HepG2 (cell line): ENCODE results near the gene GPA33. TPM values are rescaled to one million over a fixed set of nuclear protein-coding genes. Genes with fewer than 3 reads are reported as not detected.

Experiments used
- ATAC-seq: fragments of 200-7000 bp; cut with Tn5 transposase; 3 replicates; pipeline ENCODE4 v1.9.1; 2020; ENCODE audit warnings: mild to moderate bottlenecking, moderate library complexity
- BruUV-seq: library from RNA; stranded (reverse); fragments of 400-500 nt; replicated peaks from 2 replicates; lab custom pipeline; 2021; lab: Mats Ljungman, UMichigan
- CTCF ChIA-PET: fragments of 300-600 bp; formaldehyde crosslinking; extraction: SDS; loops from one replicate; lab custom pipeline; 2021; ENCODE audit warnings: low total read pairs, inconsistent platforms, low intra/inter-chr PET ratio; lab: Yijun Ruan, JAX
- POLR2A ChIA-PET: fragments of 350-600 bp; sonication (Branson Sonifier 250); formaldehyde crosslinking; loops from one replicate; lab custom pipeline; 2020; ENCODE audit warnings: antibody characterized with exemption, inconsistent platforms; lab: Yijun Ruan, JAX
- DNase-seq: peaks from one replicate; pipeline ENCODE4 v3.0.0-alpha.2; 2015; ENCODE audit warnings: low spot score
- FAIRE-seq: peaks from 3 replicates; lab custom pipeline; 2011; peaks lifted over from hg19 to GRCh38; lab: Jason Lieb, UNC
- H2AFZ ChIP-seq: one replicate; pipeline ENCODE4 v1.6.1; 2011; ENCODE audit warnings: low read length, inconsistent platforms
- H3K27ac ChIP-seq: fragments of 300-600 bp; 3 replicates; pipeline ENCODE4 v1.8.0; 2011; ENCODE audit warnings: mixed run types, mild to moderate bottlenecking, mixed read lengths, low read length, inconsistent platforms; ENCODE audit not compliant: insufficient read depth; ENCODE audit errors: extremely low read length
- H3K27me3 ChIP-seq, 2 experiments: fragments of 200-600 bp in 1 of 2; 2 replicates in 1 of 2; 3 replicates in 1 of 2; pipeline versions ENCODE4 v1.6.0 to v1.8.0; 2011; ENCODE audit warnings: low read length in 2 of 2, mild to moderate bottlenecking in 2 of 2, moderate library complexity in 2 of 2, inconsistent platforms in 1 of 2; ENCODE audit not compliant: insufficient read depth in 2 of 2, control insufficient read depth in 1 of 2
- H3K36me3 ChIP-seq, 2 experiments: fragments of 200-600 bp in 1 of 2; replicated peaks in 1 of 2; 2 replicates in 1 of 2; 3 replicates in 1 of 2; pipeline versions ENCODE4 v1.5.1 to v1.8.0; 2011; ENCODE audit warnings: low read length in 2 of 2, inconsistent platforms in 1 of 2; ENCODE audit not compliant: insufficient read depth in 2 of 2, control insufficient read depth in 1 of 2
- H3K4me1 ChIP-seq: 2 replicates; pipeline ENCODE4 v1.5.1; 2012; ENCODE audit warnings: low read length, inconsistent platforms; ENCODE audit not compliant: insufficient read depth
- H3K4me2 ChIP-seq: 2 replicates; pipeline ENCODE4 v1.6.0; 2011; ENCODE audit warnings: low read depth, low read length, inconsistent platforms
- H3K4me3 ChIP-seq, 3 experiments: fragments of 200-600 bp in 1 of 3; sonication (generic), shearing (Covaris generic) in 1 of 3; replicated peaks in 1 of 3; 2 replicates each; pipeline ENCODE4 v1.5.1; 2011 to 2016; ENCODE audit warnings: low read length in 3 of 3, inconsistent platforms in 2 of 3, low read depth in 2 of 3, mild to moderate bottlenecking in 2 of 3, control low read depth in 1 of 3, mixed read lengths in 1 of 3; ENCODE audit not compliant: insufficient read depth in 1 of 3
- H3K79me2 ChIP-seq: one replicate; pipeline ENCODE4 v1.6.1; 2011; ENCODE audit warnings: low read length, inconsistent platforms; ENCODE audit not compliant: insufficient read depth
- H3K9ac ChIP-seq: 2 replicates; pipeline ENCODE4 v1.6.0; 2011; ENCODE audit warnings: mild to moderate bottlenecking, low read depth, low read length, inconsistent platforms; ENCODE audit not compliant: insufficient read depth
- H3K9me3 ChIP-seq: 2 replicates; pipeline ENCODE4 v1.5.1; 2012; ENCODE audit warnings: mild to moderate bottlenecking, low read length
- H4K20me1 ChIP-seq: 2 replicates; pipeline ENCODE4 v1.6.0; 2011; ENCODE audit warnings: inconsistent platforms, mild to moderate bottlenecking, low read length, moderate library complexity; ENCODE audit not compliant: insufficient read depth
- ARID3A ChIP-seq: IDR thresholded peaks from 2 replicates; pipeline ENCODE4 v1.6.1; 2012; ENCODE audit warnings: low read depth, low read length, improper control_type of control experiment
- CTCF ChIP-seq: sonication (generic); formaldehyde crosslinking; IDR thresholded peaks from 2 replicates; pipeline ENCODE4 v1.5.0; 2020; ENCODE audit warnings: mild to moderate bottlenecking, missing genetic modification reagents, moderate library complexity
- GZF1 ChIP-seq: sonication (generic); formaldehyde crosslinking; IDR thresholded peaks from 2 replicates; pipeline ENCODE4 v1.5.1; 2020; ENCODE audit warnings: mild to moderate bottlenecking, missing genetic modification reagents
- MTA3 ChIP-seq: sonication (generic); formaldehyde crosslinking; IDR thresholded peaks from 2 replicates; pipeline ENCODE4 v1.4.0; 2020; ENCODE audit warnings: missing genetic modification reagents
- SAP130 ChIP-seq: IDR thresholded peaks from 2 replicates; pipeline ENCODE4 v1.6.1; 2016; ENCODE audit warnings: low read depth
- TBX2 ChIP-seq: sonication (generic); formaldehyde crosslinking; IDR thresholded peaks from 2 replicates; pipeline ENCODE4 v1.5.0; 2020; ENCODE audit warnings: missing genetic modification reagents, mild to moderate bottlenecking, borderline replicate concordance
- ZFP36L1 ChIP-seq: sonication (generic); formaldehyde crosslinking; IDR thresholded peaks from 2 replicates; pipeline ENCODE4 v1.8.0; 2022; ENCODE audit warnings: mild to moderate bottlenecking, missing genetic modification reagents, moderate library complexity
- ZNF605 ChIP-seq: sonication (generic); formaldehyde crosslinking; IDR thresholded peaks from 2 replicates; pipeline ENCODE4 v1.8.0; 2022; ENCODE audit warnings: mild to moderate bottlenecking, missing genetic modification reagents
- ZNF83 ChIP-seq: sonication (generic); formaldehyde crosslinking; IDR thresholded peaks from 2 replicates; pipeline ENCODE4 v1.4.0; 2020; ENCODE audit warnings: missing genetic modification reagents, mild to moderate bottlenecking, borderline replicate concordance
- ZNF841 ChIP-seq: sonication (generic); formaldehyde crosslinking; IDR thresholded peaks from 2 replicates; pipeline ENCODE4 v1.8.1; 2023; ENCODE audit warnings: missing genetic modification reagents, borderline replicate concordance
- WGBS: methylation state at CpG from one replicate; pipeline ENCODE4 v1.1.6; 2017; ENCODE audit warnings: low lambda C conversion rate; 5-methylcytosine and 5-hydroxymethylcytosine counted together
- in situ Hi-C: cut with HindIII; loops from 2 replicates; pipeline ENCODE4 v1.10.0; 2017; ENCODE audit warnings: low pct_unique_long_range_greater_than_20kb; ENCODE audit not compliant: extremely low pct_ligation_motif_present
- intact Hi-C: fragments of 100-400 bp; cut with micrococcal nuclease; formaldehyde crosslinking; loops from one replicate; pipeline ENCODE4 v1.10.0; 2022; ENCODE audit not compliant: unreplicated experiment
- polyA plus RNA-seq, 8 experiments: library from polyadenylated mRNA; depleted of rRNA in 3 of 8; stranded (reverse) in 7 of 8; unstranded in 1 of 8; fragments of >200 nt; fragmentation: Illumina TruSeq in 4 of 8; extraction: Trizol in 4 of 8; gene quantifications; 2 replicates each; pipeline versions ENCODE4 v1.2.1 to v1.2.3, GENCODE V29; 2011 to 2016; ENCODE audit warnings: low read depth in 4 of 8, missing spikeins in 1 of 8, mixed read lengths in 1 of 8; ENCODE audit not compliant: insufficient read depth in 1 of 8
- total RNA-seq, 5 experiments: library from RNA; depleted of rRNA; stranded (reverse); fragments of >200 nt; fragmentation: Illumina TruSeq; extraction: Trizol; gene quantifications; 2 replicates each; pipeline ENCODE4 v1.2.3, GENCODE V29; 2016; ENCODE audit warnings: low read depth in 1 of 5
- TF ChIP-seq, protein P1 (sequence below): sonication (generic); formaldehyde crosslinking; IDR thresholded peaks from 2 replicates; pipeline ENCODE4 v1.5.0; 2020; ENCODE audit warnings: missing genetic modification reagents

GPA33 gene
- total and polyA plus RNA-seq, 2 of the 13 experiments (the other 11 are each of a cell fraction or from before 2014, with no cell fraction given), result not detected

- TF ChIP-seq ZNF841 (CRISPR knock-in tag) (no peak), CTCF (CRISPR knock-in tag) (no peak), GZF1 (CRISPR knock-in tag) (no peak), ZNF83 (CRISPR knock-in tag) (no peak), MTA3 (CRISPR knock-in tag) (no peak), TBX2 (CRISPR knock-in tag) (no peak), ZNF605 (CRISPR knock-in tag) (no peak), ARID3A (no peak), SAP130 (no peak)
- TF ChIP-seq, protein P1, sequence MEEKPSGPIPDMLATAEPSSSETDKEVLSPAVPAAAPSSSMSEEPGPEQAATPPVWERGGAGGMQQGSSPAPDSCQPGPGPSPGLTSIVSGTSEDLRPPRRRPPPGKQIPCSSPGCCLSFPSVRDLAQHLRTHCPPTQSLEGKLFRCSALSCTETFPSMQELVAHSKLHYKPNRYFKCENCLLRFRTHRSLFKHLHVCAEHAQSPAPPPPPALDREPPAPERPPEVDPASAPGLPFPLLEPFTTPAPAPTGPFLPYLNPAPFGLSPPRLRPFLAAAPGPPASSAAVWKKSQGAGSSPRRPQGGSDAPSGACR (CRISPR knock-in tag), result no peak
Measured at GRCh38 chr1:167099851-167100250, 9.7 kb upstream of the GPA33 start (continued).

- POLR2A ChIA-PET, result no interaction called here
- no peak for FAIRE-seq
Measured at GRCh38 chr1:167095368-167095767, 5.2 kb upstream of the GPA33 start.

More at GRCh38 chr1:167095368-167095767, 5.2 kb upstream of the GPA33 start:
- no peaks in the 10 kb centered on the region for H4K20me1 ChIP-seq
- no TSS peak for BruUV-seq
- DNase-seq (no peak), ATAC-seq (no peak)
- no peak overlapping the region for H3K9ac ChIP-seq
- CTCF ChIA-PET, result no interaction called here
- peaks cover 0 to 1% of the 10 kb centered on the region in 2 experiments; a peak in 1 of 5 replicates for H3K27me3 ChIP-seq
- no peak overlapping the region for H2AFZ ChIP-seq
- no peaks in the 10 kb centered on the region for H3K79me2 ChIP-seq
- H3K4me2 ChIP-seq, result no peak overlapping the region
- no peak overlapping the region for H3K27ac ChIP-seq
- H3K4me3 ChIP-seq, result no peak overlapping the region
- H3K4me1 ChIP-seq, result no peaks in the 10 kb centered on the region
- in situ Hi-C loops, result no loop called here
- no peaks in the 10 kb centered on the region for H3K36me3 ChIP-seq
- 17% methylated on average over 5 of the region's 5 CpGs for WGBS
- TF ChIP-seq ZFP36L1, result no peak
- intact Hi-C loops, result no loop called here
- H3K9me3 ChIP-seq, result no peaks in the 10 kb centered on the region
